ENCODE results near the gene PIK3C2G. TPM values are rescaled to one million over a fixed set of nuclear protein-coding genes. Genes with fewer than 3 reads are reported as not detected.

Gene PIK3C2G
- total and polyA plus RNA-seq, 2 of the 4 experiments (the other 2 are of a cell fraction): not detected

- Histone ChIP-seq H3K14ac (replicated peaks; ENCODE audit: low read depth, low read length) (no peak overlapping the region), H2AK5ac (ENCODE audit: low read depth, low read length) (no peak overlapping the region), H3K27me3 (ENCODE audit: control insufficient read depth, insufficient read depth, low read length) (no peaks in the 10 kb centered on the region), H3K9ac (ENCODE audit: low read depth, low read length) (no peak overlapping the region), H2AK9ac (replicated peaks; ENCODE audit: low read depth, low read length, poor library complexity) (no peak overlapping the region), H2BK5ac (ENCODE audit: low read depth, low read length, poor library complexity, severe bottlenecking) (no peak overlapping the region), H2BK20ac (ENCODE audit: low read depth, low read length) (no peak overlapping the region), H4K91ac (ENCODE audit: insufficient read depth, low read depth, low read length) (no peak overlapping the region), H2AFZ (replicated peaks; ENCODE audit: low read length, poor library complexity) (no peak overlapping the region), H3K36me3 (ENCODE audit: control insufficient read depth, insufficient read depth, low read length) (no peaks in the 10 kb centered on the region), H3K56ac (ENCODE audit: extremely low read depth, insufficient read depth, low read length) (no peak overlapping the region), H4K20me1 (ENCODE audit: insufficient read depth, low read length) (no peaks in the 10 kb centered on the region), H4K8ac (ENCODE audit: low read depth in 2 of 2, low read length in 2 of 2) (no peak overlapping the region), H3K4me3 (ENCODE audit: insufficient read depth, low read depth, low read length) (no peak overlapping the region), H2BK120ac (ENCODE audit: low read depth, low read length) (no peak overlapping the region), H3K4ac (ENCODE audit: low read depth, low read length) (no peak overlapping the region), H3K79me1 (ENCODE audit: low read depth in 1 of 2, low read length in 2 of 2) (no peaks in the 10 kb centered on the region), H3K4me1 (ENCODE audit: control insufficient read depth, insufficient read depth, low read length) (no peaks in the 10 kb centered on the region), H4K5ac (ENCODE audit: low read depth, low read length) (no peak overlapping the region), H3K9me3 (ENCODE audit: control insufficient read depth, insufficient read depth, low read length) (peaks cover 13% of the 10 kb centered on the region), H3K27ac (ENCODE audit: insufficient read depth, low read length) (no peak overlapping the region), H3K4me2 (ENCODE audit: low read depth, low read length) (no peak overlapping the region), H3K23ac (ENCODE audit: low read depth, low read length) (no peak overlapping the region), H3K18ac (ENCODE audit: low read depth, low read length) (no peak overlapping the region), H3K9me1 (ENCODE audit: insufficient read depth, low read length) (no peaks in the 10 kb centered on the region), H2BK15ac (ENCODE audit: low read depth, low read length) (no peak overlapping the region)
- in situ Hi-C loops (cut with MboI; ENCODE audit: low sequenced_read_pairs): no loop called here
- no TSS peak for BruUV-seq (replicated peaks)
- DNase-seq (no peak), ATAC-seq (ENCODE audit: low read depth) (no peak)
- WGBS, 2 experiments (ENCODE audit: extremely low coverage in 2 of 2, insufficient read length in 1 of 2): no CpG with 5 or more reads among the region's 6 CpGs
- dilution Hi-C loops (cut with HindIII; ENCODE audit: low sequenced_read_pairs, unreplicated experiment): no loop called here
- intact Hi-C loops (cut with micrococcal nuclease): no loop called here
- POLR2A ChIA-PET (ENCODE audit: unreplicated experiment): no interaction called here
- CTCF ChIA-PET: interaction anchor here (0.6 kb wide), 1 partner anchor 336 kb away, joined by 3 read pairs; no protein-coding TSS in a partner anchor
- TF ChIP-seq RAD21 (IDR thresholded peaks at IDR 0.05; ENCODE audit: low read length): no peak
- TF ChIP-seq, protein P1, sequence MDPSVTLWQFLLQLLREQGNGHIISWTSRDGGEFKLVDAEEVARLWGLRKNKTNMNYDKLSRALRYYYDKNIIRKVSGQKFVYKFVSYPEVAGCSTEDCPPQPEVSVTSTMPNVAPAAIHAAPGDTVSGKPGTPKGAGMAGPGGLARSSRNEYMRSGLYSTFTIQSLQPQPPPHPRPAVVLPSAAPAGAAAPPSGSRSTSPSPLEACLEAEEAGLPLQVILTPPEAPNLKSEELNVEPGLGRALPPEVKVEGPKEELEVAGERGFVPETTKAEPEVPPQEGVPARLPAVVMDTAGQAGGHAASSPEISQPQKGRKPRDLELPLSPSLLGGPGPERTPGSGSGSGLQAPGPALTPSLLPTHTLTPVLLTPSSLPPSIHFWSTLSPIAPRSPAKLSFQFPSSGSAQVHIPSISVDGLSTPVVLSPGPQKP (IDR thresholded peaks at IDR 0.05; ENCODE audit: borderline replicate concordance, low read depth, low read length): no peak
- TF ChIP-seq SMC3 (IDR thresholded peaks at IDR 0.05; ENCODE audit: low read depth, low read length): no peak
- no peak for TF ChIP-seq MAZ (IDR thresholded peaks at IDR 0.05; ENCODE audit: borderline replicate concordance, low read depth, low read length)
- no peak for TF ChIP-seq CEBPB (IDR thresholded peaks at IDR 0.05; ENCODE audit: low read depth, low read length)
- no peak for TF ChIP-seq POLR2A (IDR thresholded peaks at IDR 0.05; ENCODE audit: low read depth, low read length)
- TF ChIP-seq CTCF (conservative IDR thresholded peaks at IDR 0.05; ENCODE audit: low read depth, low read length): no peak
- TF ChIP-seq USF2 (IDR thresholded peaks at IDR 0.05; ENCODE audit: low read depth, low read length): no peak
These were observed 111.9 kb downstream of the PIK3C2G start for GRCh38 chr12:18373181-18373580.

Data from IMR-90 (cell line).